ENCODE results near the gene SELENOW. TPM values are rescaled to one million over a fixed set of nuclear protein-coding genes. Genes with fewer than 3 reads are reported as not detected.
A peak's percentile ranks its signal among the peaks of the same experiment; 100 is the strongest.

Gene SELENOW
- total RNA-seq, 8 experiments from 2014 or later: 99.2 to 427 (median 228) TPM

DNA sequence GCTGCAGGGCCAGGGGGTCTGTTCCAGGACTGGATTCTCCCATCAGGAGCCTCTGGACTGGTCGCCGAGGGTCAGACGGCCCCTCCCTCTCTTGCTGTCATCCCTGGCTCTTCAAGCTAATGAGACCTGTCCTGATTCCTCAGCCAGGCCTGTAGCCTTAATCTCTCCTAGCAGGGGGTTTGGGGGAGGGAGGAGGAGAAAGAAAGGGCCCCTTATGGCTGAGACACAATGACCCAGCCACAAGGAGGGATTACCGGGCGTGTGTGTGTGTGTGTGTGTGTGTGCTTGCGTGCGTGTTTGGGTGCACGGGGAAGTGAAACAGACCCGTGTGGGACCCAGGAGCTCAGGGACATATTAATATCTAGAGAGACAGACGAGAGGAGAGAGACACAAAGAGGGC, 41.4 kb downstream of the SELENOW start:
- peak in 5 of 8 experiments; percentile 57 to 90 (median 88) for ATAC-seq (replicated peaks in 6 of 8)
- Histone ChIP-seq H3K4me3 (no peak overlapping the region), H3K27ac (no peak overlapping the region), H3K4me1 (replicated peaks in 1 of 2) (peaks cover 2 to 8% of the 10 kb centered on the region in 2 donors)
- in situ Hi-C loops (cut with MboI; ENCODE audit: low pct_unique_long_range_greater_than_20kb in 2 of 9, low sequenced_read_pairs in 9 of 9, unreplicated experiment in 9 of 9): no loop called here
- WGBS, 10 experiments: 0 to 25% (median 0%) methylated on average over 1 to 4 of the region's 10 CpGs; no CpG with 5 or more reads in 3 of the 10 experiments

DNA sequence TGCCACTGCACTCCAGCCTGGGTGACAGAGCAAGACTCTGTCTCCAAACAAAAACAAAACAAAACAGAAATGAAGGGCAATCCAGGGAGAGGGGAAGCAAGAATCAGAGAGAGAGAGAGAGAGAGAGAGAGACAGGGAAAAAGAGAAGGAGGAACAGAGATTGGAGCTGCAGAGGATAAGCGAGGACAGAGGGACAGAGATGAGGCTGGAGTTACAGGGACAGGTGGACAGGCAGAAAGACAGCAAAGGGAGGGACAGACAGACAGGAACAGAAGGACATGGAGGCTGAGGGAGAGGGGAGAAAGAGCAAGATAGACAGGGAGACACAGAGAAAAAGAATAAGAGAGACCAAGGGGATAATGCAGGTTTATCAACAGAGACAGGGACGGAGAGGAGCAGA, 41.9 kb downstream of the SELENOW start:
- Histone ChIP-seq H3K4me3 (no peak overlapping the region), H3K4me1 (replicated peaks in 1 of 2) (peaks cover 2 to 8% of the 10 kb centered on the region in 2 donors), H3K27ac (no peak overlapping the region)
- no peak for ATAC-seq (replicated peaks in 6 of 8)
- 30 to 90% (median 71%) methylated on average over 2 of the region's 2 CpGs; no CpG with 5 or more reads in 2 of the 10 experiments for WGBS, 10 experiments
- in situ Hi-C loops (cut with MboI; ENCODE audit: low pct_unique_long_range_greater_than_20kb in 2 of 9, low sequenced_read_pairs in 9 of 9, unreplicated experiment in 9 of 9): no loop called here

DNA sequence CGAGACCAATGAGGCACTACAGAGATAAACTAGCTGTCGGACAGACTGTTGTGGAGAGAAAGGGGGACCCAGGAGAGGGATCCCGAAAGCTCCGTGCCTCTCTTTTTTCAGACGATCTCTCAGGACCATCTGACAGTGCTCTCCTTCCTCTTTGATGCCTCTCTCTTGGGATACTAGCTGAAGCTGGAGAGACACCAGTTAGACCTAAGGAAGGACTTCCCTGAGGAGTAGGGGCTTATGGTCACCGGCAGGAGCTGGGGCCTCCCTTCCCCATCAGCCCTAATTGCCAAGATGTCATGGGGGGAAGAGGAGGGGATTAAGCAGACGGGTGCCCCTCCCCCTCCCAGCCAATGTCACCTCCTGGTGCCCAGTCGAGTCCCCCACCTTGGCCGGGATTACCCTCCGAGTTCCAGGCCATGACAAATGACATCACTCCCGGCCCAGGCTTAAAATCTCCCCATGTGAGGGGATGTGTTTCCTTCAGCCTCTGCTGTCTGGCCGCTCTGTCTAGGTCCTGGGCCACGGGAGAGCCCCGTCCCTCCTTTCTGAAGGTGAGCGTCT, 43.0 kb downstream of the SELENOW start, which contains the start of gene CRX:
Gene CRX (plus strand): TSS at position 478 of the 561 bp plus-strand sequence. CDS start 12,507 bp downstream, outside the sequence.
- in situ Hi-C loops (cut with MboI; ENCODE audit: low pct_unique_long_range_greater_than_20kb in 2 of 9, low sequenced_read_pairs in 9 of 9, unreplicated experiment in 9 of 9): no loop called here
- no peak within 1 kb of the TSS for H3K4me3 ChIP-seq
- H3K4me1 ChIP-seq (replicated peaks in 1 of 2): peaks cover 2 to 8% of the 10 kb centered on the region in 2 donors
- no peak for ATAC-seq (replicated peaks in 6 of 8)
- H3K27ac ChIP-seq: no peak within 1 kb of the TSS
- 35 to 100% (median 67%) methylated on average over 1 to 7 of the region's 15 CpGs; no CpG with 5 or more reads in 2 of the 10 experiments for WGBS, 10 experiments

DNA sequence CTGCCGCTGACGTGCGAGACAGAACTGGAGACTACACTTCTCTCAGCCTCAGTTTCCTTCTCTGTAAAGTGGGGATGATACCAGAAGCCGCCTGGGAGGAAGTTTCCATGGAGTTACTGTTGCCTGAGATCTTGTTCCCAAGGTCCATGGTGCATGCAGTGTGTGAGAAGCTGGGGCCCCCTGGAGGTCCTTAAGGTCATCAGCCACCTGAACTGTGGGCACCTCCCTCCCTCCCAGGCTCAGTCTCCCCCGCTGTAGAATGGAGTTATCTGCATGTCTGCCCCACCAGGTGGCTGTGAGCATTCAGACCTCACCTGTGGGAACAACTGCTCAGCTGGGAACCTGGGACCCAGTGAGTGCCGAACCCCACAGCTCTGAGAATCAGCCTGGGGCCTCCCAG, 45.9 kb downstream of the SELENOW start:
- 83 to 100% (median 90%) methylated on average over 1 to 3 of the region's 6 CpGs; no CpG with 5 or more reads in 7 of the 10 experiments for WGBS, 10 experiments
- H3K4me1 ChIP-seq (replicated peaks in 1 of 2): peaks cover 2 to 7% of the 10 kb centered on the region in 2 donors

DNA sequence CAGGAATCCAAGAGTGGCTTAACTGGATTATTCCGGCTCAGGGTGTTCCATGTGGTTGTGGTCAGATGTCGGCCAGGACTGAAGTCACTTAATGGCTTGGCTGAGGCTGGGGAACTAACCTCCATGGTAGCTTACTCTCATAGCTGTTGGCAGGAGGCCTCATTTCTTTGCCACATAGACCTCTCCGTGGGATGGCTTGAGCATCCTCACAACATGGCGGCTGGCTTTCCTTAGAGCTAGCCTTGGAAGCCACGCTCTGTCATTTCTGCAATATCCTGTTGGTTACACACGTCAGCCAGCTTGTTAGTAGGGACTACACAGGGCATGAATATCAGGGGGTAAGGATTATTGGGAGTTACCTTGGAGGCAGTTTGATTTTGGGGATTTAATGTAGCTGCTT, 48.3 kb downstream of the SELENOW start:
- in situ Hi-C loops (cut with MboI; ENCODE audit: low pct_unique_long_range_greater_than_20kb in 2 of 9, low sequenced_read_pairs in 9 of 9, unreplicated experiment in 9 of 9): no loop called here

More for the DNA sequence above, 45.9 kb downstream of the SELENOW start:
- no peak for ATAC-seq (replicated peaks in 6 of 8)
- in situ Hi-C loops (cut with MboI; ENCODE audit: low pct_unique_long_range_greater_than_20kb in 2 of 9, low sequenced_read_pairs in 9 of 9, unreplicated experiment in 9 of 9): no loop called here
- Histone ChIP-seq H3K27ac (no peak overlapping the region), H3K4me3 (no peak overlapping the region)

DNA sequence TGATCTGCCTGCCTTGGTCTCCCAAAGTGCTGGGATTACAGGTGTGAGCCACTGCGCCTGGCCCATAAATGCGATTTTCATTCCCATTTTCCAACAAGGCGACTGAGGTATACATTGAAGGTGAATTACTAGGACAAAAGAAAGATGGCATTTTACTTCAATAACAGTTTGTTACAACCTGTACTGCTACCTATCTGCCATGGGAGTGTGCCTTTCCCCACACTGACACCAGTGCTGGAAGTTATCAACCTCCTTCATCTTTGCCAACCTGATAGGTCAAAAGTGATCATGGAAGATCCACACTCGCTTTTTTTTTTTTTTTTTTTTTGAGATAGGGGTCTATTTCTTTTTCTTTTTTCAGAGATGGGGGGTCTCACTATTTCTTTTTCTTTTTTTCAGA, 54.2 kb downstream of the SELENOW start:
- no peak for ATAC-seq (replicated peaks in 6 of 8)
- WGBS, 10 experiments: 14 to 100% (median 91%) methylated on average over 1 to 4 of the region's 4 CpGs; no CpG with 5 or more reads in 1 of the 10 experiments
- Histone ChIP-seq H3K4me1 (replicated peaks in 1 of 2) (no peaks in the 10 kb centered on the region), H3K4me3 (no peak overlapping the region), H3K27ac (no peak overlapping the region)
- in situ Hi-C loops (cut with MboI; ENCODE audit: low pct_unique_long_range_greater_than_20kb in 2 of 9, low sequenced_read_pairs in 9 of 9, unreplicated experiment in 9 of 9): no loop called here

More for the DNA sequence above, 48.3 kb downstream of the SELENOW start:
- Histone ChIP-seq H3K4me1 (replicated peaks in 1 of 2) (no peaks in the 10 kb centered on the region), H3K27ac (no peak overlapping the region), H3K4me3 (no peak overlapping the region)
- ATAC-seq (replicated peaks in 6 of 8): no peak
- WGBS, 10 experiments: 10 to 100% (median 66%) methylated on average over 1 to 3 of the region's 6 CpGs; no CpG with 5 or more reads in 2 of the 10 experiments

Other genes with a start within 250 kb of the SELENOW start
- gene ZNF541, start 205.6 kb upstream of the SELENOW start, total RNA-seq: under 1 TPM in 4 of 8 experiments, not detected in 4; 0.04 to 0.43 (median 0.16) TPM
- 1 to 10 TPM; 1.6 to 9.1 (median 5.5) TPM for gene BICRA, start 169.6 kb upstream of the SELENOW start, total RNA-seq
- 10 to 100 TPM in 3 of 8 experiments, 1 to 10 TPM in 4, under 1 TPM in 1; 0.38 to 43.6 (median 4.8) TPM for gene EHD2, start 65.3 kb upstream of the SELENOW start, total RNA-seq
- 100 to 1,000 TPM; 106 to 243 (median 168) TPM for gene NOP53, start 33.2 kb upstream of the SELENOW start, total RNA-seq
- gene TPRX1, start 25.8 kb downstream of the SELENOW start, total RNA-seq: 1 to 10 TPM in 1 of 8 experiments, under 1 TPM in 3, not detected in 4; 0.33 to 1.1 (median 0.46) TPM
- 1 to 10 TPM in 2 of 8 experiments, under 1 TPM in 5, not detected in 1; 0.05 to 3.0 (median 0.63) TPM for gene CRX, start 43.2 kb downstream of the SELENOW start, total RNA-seq
- gene TPRX2, start 80.5 kb downstream of the SELENOW start, total RNA-seq: 1 to 10 TPM in 1 of 8 experiments, under 1 TPM in 3, not detected in 4; 0.46 to 1.3 (median 0.53) TPM
- under 1 TPM in 1 of 8 experiments, not detected in 7; 0.19 TPM for gene SULT2A1, start 107.6 kb downstream of the SELENOW start, total RNA-seq
- not detected for gene BSPH1, start 213.5 kb downstream of the SELENOW start, total RNA-seq
- gene ELSPBP1, start 215.9 kb downstream of the SELENOW start, total RNA-seq: 1 to 10 TPM in 2 of 8 experiments, under 1 TPM in 2, not detected in 4; 0.22 to 2.1 (median 1.1) TPM

All from motor neuron (in vitro differentiated cells).